Measurements from ENCODE around the gene ATP1A4. TPM values are rescaled to one million over a fixed set of nuclear protein-coding genes. Genes with fewer than 3 reads are reported as not detected.

Gene ATP1A4
- total RNA-seq, 1 donor: not detected

DNA sequence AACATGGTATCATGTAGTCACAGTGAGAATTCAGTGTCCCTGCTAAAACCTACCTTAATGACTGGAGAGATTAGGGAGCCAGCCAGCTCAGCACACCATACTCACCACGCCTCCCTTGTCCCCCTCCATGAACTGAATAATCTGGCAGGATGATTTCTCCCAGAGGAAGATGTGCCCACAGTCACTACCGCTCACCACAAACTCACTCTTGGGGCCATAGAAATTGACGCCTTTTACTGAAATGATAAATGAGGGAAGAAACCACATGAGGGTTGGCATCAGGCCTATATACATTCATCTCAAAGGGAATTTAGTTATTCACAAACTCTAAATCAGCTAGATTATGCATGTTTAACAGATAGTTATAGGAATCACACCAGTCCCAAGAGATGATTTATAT lies 71.1 kb downstream of the ATP1A4 start:
- H3K4me3 ChIP-seq (ENCODE audit: insufficient read depth, low read length): no peak overlapping the region
- no peaks in the 10 kb centered on the region for H3K27me3 ChIP-seq (ENCODE audit: insufficient read depth, low read length)
- no peak overlapping the region for H2AFZ ChIP-seq (ENCODE audit: low read length)
- peaks cover 18% of the 10 kb centered on the region for H3K4me1 ChIP-seq (ENCODE audit: insufficient read depth, low read length)
- no peak for DNase-seq (ENCODE audit: insufficient read length, low spot score, missing footprints)
- H3K27ac ChIP-seq (ENCODE audit: low read depth, low read length): no peak overlapping the region
- H3K9me3 ChIP-seq (ENCODE audit: low read depth, low read length): no peaks in the 10 kb centered on the region
- no peaks in the 10 kb centered on the region for H3K79me2 ChIP-seq (ENCODE audit: insufficient read depth, low read length)
- peaks cover 75% of the 10 kb centered on the region for H3K36me3 ChIP-seq (ENCODE audit: insufficient read depth, low read length)
- no peak overlapping the region for H3K4me2 ChIP-seq (ENCODE audit: insufficient read depth, low read length)
- TF ChIP-seq, protein P1, sequence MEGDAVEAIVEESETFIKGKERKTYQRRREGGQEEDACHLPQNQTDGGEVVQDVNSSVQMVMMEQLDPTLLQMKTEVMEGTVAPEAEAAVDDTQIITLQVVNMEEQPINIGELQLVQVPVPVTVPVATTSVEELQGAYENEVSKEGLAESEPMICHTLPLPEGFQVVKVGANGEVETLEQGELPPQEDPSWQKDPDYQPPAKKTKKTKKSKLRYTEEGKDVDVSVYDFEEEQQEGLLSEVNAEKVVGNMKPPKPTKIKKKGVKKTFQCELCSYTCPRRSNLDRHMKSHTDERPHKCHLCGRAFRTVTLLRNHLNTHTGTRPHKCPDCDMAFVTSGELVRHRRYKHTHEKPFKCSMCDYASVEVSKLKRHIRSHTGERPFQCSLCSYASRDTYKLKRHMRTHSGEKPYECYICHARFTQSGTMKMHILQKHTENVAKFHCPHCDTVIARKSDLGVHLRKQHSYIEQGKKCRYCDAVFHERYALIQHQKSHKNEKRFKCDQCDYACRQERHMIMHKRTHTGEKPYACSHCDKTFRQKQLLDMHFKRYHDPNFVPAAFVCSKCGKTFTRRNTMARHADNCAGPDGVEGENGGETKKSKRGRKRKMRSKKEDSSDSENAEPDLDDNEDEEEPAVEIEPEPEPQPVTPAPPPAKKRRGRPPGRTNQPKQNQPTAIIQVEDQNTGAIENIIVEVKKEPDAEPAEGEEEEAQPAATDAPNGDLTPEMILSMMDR (IDR thresholded peaks at IDR 0.05; ENCODE audit: extremely low read depth, low read depth, low read length): no peak
- H4K20me1 ChIP-seq (ENCODE audit: insufficient read depth, low read length): peaks cover 8% of the 10 kb centered on the region

DNA sequence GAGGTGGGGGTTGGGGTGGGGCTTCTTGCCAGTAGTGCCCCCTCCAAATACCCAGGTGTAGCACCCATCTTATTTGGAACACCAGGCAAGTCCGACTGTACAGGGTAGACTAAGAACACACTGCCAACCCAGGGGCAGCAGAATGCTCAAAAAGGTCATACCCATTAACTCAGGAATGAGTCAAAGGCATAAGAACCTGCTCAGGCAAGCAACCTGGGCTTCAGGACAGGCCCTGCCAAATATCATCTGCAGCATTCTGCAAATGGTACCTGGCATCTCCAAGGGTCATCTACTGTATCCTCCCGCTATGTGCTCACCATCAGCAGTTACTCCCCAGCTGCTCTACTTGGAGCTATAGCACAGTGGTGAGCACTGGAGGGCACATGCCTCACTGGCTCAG lies 73.2 kb downstream of the ATP1A4 start:
- no peak overlapping the region for H3K4me2 ChIP-seq (ENCODE audit: insufficient read depth, low read length)
- no peak overlapping the region for H3K27ac ChIP-seq (ENCODE audit: low read depth, low read length)
- H2AFZ ChIP-seq (ENCODE audit: low read length): no peak overlapping the region
- H3K4me3 ChIP-seq (ENCODE audit: insufficient read depth, low read length): no peak overlapping the region
- no peaks in the 10 kb centered on the region for H4K20me1 ChIP-seq (ENCODE audit: insufficient read depth, low read length)
- H3K79me2 ChIP-seq (ENCODE audit: insufficient read depth, low read length): no peaks in the 10 kb centered on the region
- H3K27me3 ChIP-seq (ENCODE audit: insufficient read depth, low read length): no peaks in the 10 kb centered on the region
- TF ChIP-seq, protein P1 (IDR thresholded peaks at IDR 0.05; ENCODE audit: extremely low read depth, low read depth, low read length): no peak
- no peak for DNase-seq (ENCODE audit: insufficient read length, low spot score, missing footprints)
- H3K4me1 ChIP-seq (ENCODE audit: insufficient read depth, low read length): peaks cover 2% of the 10 kb centered on the region
- no peaks in the 10 kb centered on the region for H3K9me3 ChIP-seq (ENCODE audit: low read depth, low read length)
- H3K36me3 ChIP-seq (ENCODE audit: insufficient read depth, low read length): peaks cover 74% of the 10 kb centered on the region

DNA sequence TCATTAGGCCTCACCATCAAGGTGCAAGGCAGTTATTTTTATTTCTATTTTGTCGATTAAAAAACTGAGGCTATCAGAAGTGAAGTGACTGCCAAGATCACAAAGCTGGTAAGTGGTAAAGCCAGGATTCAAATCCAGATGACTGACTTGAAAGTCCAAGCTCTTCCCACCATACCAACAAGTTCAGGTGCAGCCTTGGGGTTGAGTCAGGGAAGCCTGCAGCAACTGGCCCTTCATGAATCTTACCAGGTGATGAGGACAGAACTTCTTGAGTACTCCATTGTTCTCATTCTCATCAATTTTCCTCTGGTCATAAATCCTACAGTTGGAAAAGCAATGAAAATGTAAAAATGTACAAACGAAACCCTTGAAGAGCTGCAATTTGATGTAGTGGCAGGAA lies 73.9 kb downstream of the ATP1A4 start:
- Histone ChIP-seq H3K4me2 (ENCODE audit: insufficient read depth, low read length) (no peak overlapping the region), H3K9me3 (ENCODE audit: low read depth, low read length) (no peaks in the 10 kb centered on the region), H3K27ac (ENCODE audit: low read depth, low read length) (no peak overlapping the region), H2AFZ (ENCODE audit: low read length) (no peak overlapping the region), H3K79me2 (ENCODE audit: insufficient read depth, low read length) (no peaks in the 10 kb centered on the region), H3K27me3 (ENCODE audit: insufficient read depth, low read length) (no peaks in the 10 kb centered on the region), H3K4me3 (ENCODE audit: insufficient read depth, low read length) (no peak overlapping the region), H4K20me1 (ENCODE audit: insufficient read depth, low read length) (no peaks in the 10 kb centered on the region), H3K4me1 (ENCODE audit: insufficient read depth, low read length) (no peaks in the 10 kb centered on the region), H3K36me3 (ENCODE audit: insufficient read depth, low read length) (peaks cover 74% of the 10 kb centered on the region)
- TF ChIP-seq, protein P1 (IDR thresholded peaks at IDR 0.05; ENCODE audit: extremely low read depth, low read depth, low read length): no peak
- DNase-seq (ENCODE audit: insufficient read length, low spot score, missing footprints): no peak

DNA sequence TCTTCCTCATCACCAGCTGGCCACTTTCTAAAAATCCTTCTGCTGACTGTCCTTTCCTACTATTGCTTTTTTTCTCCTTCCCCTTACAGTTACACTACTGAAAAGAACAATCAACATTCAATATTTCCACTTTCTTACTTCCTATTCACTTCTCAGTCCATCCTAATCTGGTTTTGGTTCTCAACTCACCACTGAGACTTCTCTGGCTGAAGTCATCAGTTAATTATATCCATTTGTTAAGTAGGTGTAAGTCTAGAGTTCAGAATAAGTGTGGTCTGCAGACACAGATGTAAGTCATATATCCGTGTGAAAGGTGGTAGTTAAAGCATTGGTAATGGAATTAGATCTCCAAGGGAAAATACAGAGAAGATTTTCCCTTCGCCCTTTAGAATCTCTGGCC lies 75.2 kb downstream of the ATP1A4 start:
- Histone ChIP-seq H3K27ac (ENCODE audit: low read depth, low read length) (no peak overlapping the region), H3K27me3 (ENCODE audit: insufficient read depth, low read length) (no peaks in the 10 kb centered on the region), H3K79me2 (ENCODE audit: insufficient read depth, low read length) (no peaks in the 10 kb centered on the region), H3K4me1 (ENCODE audit: insufficient read depth, low read length) (no peaks in the 10 kb centered on the region), H3K36me3 (ENCODE audit: insufficient read depth, low read length) (peaks cover 74% of the 10 kb centered on the region), H4K20me1 (ENCODE audit: insufficient read depth, low read length) (no peaks in the 10 kb centered on the region), H2AFZ (ENCODE audit: low read length) (no peak overlapping the region), H3K9me3 (ENCODE audit: low read depth, low read length) (no peaks in the 10 kb centered on the region), H3K4me3 (ENCODE audit: insufficient read depth, low read length) (no peak overlapping the region), H3K4me2 (ENCODE audit: insufficient read depth, low read length) (no peak overlapping the region)
- TF ChIP-seq, protein P1 (IDR thresholded peaks at IDR 0.05; ENCODE audit: extremely low read depth, low read depth, low read length): no peak
- no peak for DNase-seq (ENCODE audit: insufficient read length, low spot score, missing footprints)

Data from osteoblast (primary cell).